Rectal smooth muscle tissue (tissue), 1 donor: ENCODE measurements around the gene CMTM6.

ENCODE experiments used
- H3K27ac ChIP-seq: one replicate; pipeline ENCODE4 v1.7.0; 2013; ENCODE audit warnings: low read depth, low read length, inconsistent platforms
- H3K27me3 ChIP-seq: one replicate; pipeline ENCODE4 v1.7.0; 2013; ENCODE audit warnings: low read length; ENCODE audit not compliant: control insufficient read depth, insufficient read depth
- H3K36me3 ChIP-seq: one replicate; pipeline ENCODE4 v1.7.0; 2013; ENCODE audit warnings: low read length; ENCODE audit not compliant: control insufficient read depth, insufficient read depth
- H3K4me1 ChIP-seq: one replicate; pipeline ENCODE4 v1.7.0; 2013; ENCODE audit warnings: low read length; ENCODE audit not compliant: control insufficient read depth, insufficient read depth
- H3K4me3 ChIP-seq: one replicate; pipeline ENCODE4 v1.7.0; 2013; ENCODE audit warnings: low read length
- H3K9ac ChIP-seq: one replicate; pipeline ENCODE4 v1.7.0; 2013; ENCODE audit warnings: low read length

Gene CMTM6

GRCh38 chr3:32495609-32496008 is 7.0 kb downstream of the CMTM6 start:
- no peak overlapping the region for H3K4me3 ChIP-seq
- no peak overlapping the region for H3K27ac ChIP-seq
- no peaks in the 10 kb centered on the region for H3K27me3 ChIP-seq
- no peak overlapping the region for H3K9ac ChIP-seq
- H3K36me3 ChIP-seq = no peaks in the 10 kb centered on the region
- H3K4me1 ChIP-seq = no peaks in the 10 kb centered on the region

- Histone ChIP-seq H3K4me1 (no peaks in the 10 kb centered on the region), H3K36me3 (no peaks in the 10 kb centered on the region), H3K27me3 (no peaks in the 10 kb centered on the region), H3K27ac (no peak overlapping the region), H3K9ac (no peak overlapping the region), H3K4me3 (no peak overlapping the region)
These were observed 7.6 kb downstream of the CMTM6 start for GRCh38 chr3:32495085-32495484.

GRCh38 chr3:32493437-32494414 is 8.9 kb downstream of the CMTM6 start:
- Histone ChIP-seq H3K4me3 (no peak overlapping the region), H3K9ac (no peak overlapping the region), H3K27me3 (no peaks in the 10 kb centered on the region), H3K36me3 (no peaks in the 10 kb centered on the region), H3K27ac (no peak overlapping the region), H3K4me1 (no peaks in the 10 kb centered on the region)

GRCh38 chr3:32492684-32493436 is 9.8 kb downstream of the CMTM6 start:
- H3K27me3 ChIP-seq = no peaks in the 10 kb centered on the region
- H3K27ac ChIP-seq = no peak overlapping the region
- H3K36me3 ChIP-seq = no peaks in the 10 kb centered on the region
- no peak overlapping the region for H3K9ac ChIP-seq
- H3K4me3 ChIP-seq = no peak overlapping the region
- H3K4me1 ChIP-seq = no peaks in the 10 kb centered on the region

GRCh38 chr3:32488474-32489008 is 14.1 kb downstream of the CMTM6 start:
- no peaks in the 10 kb centered on the region for H3K27me3 ChIP-seq
- no peaks in the 10 kb centered on the region for H3K4me1 ChIP-seq
- H3K27ac ChIP-seq = no peak overlapping the region
- H3K4me3 ChIP-seq = no peak overlapping the region
- peaks cover 11% of the 10 kb centered on the region for H3K36me3 ChIP-seq
- no peak overlapping the region for H3K9ac ChIP-seq

GRCh38 chr3:32487781-32488473 is 14.7 kb downstream of the CMTM6 start:
- H3K9ac ChIP-seq = no peak overlapping the region
- no peaks in the 10 kb centered on the region for H3K27me3 ChIP-seq
- no peak overlapping the region for H3K27ac ChIP-seq
- H3K36me3 ChIP-seq = peaks cover 11% of the 10 kb centered on the region
- no peak overlapping the region for H3K4me3 ChIP-seq
- no peaks in the 10 kb centered on the region for H3K4me1 ChIP-seq

- Histone ChIP-seq H3K9ac (no peak overlapping the region), H3K4me1 (no peaks in the 10 kb centered on the region), H3K4me3 (no peak overlapping the region), H3K27ac (no peak overlapping the region), H3K27me3 (no peaks in the 10 kb centered on the region), H3K36me3 (peaks cover 11% of the 10 kb centered on the region)
These were observed 18.2 kb downstream of the CMTM6 start for GRCh38 chr3:32484436-32484835.

- Histone ChIP-seq H3K9ac (no peak overlapping the region), H3K27ac (no peak overlapping the region), H3K36me3 (peaks cover 11% of the 10 kb centered on the region), H3K4me3 (no peak overlapping the region), H3K27me3 (no peaks in the 10 kb centered on the region), H3K4me1 (no peaks in the 10 kb centered on the region)
These were observed 18.9 kb downstream of the CMTM6 start for GRCh38 chr3:32483772-32484171.

- no peak overlapping the region for H3K4me3 ChIP-seq
- H3K27me3 ChIP-seq = no peaks in the 10 kb centered on the region
- no peaks in the 10 kb centered on the region for H3K4me1 ChIP-seq
- no peak overlapping the region for H3K27ac ChIP-seq
- H3K36me3 ChIP-seq = peaks cover 11% of the 10 kb centered on the region
- no peak overlapping the region for H3K9ac ChIP-seq
These were observed 20.0 kb downstream of the CMTM6 start for GRCh38 chr3:32482693-32483092.

GRCh38 chr3:32481791-32482631 is 20.6 kb downstream of the CMTM6 start:
- H3K4me3 ChIP-seq = no peak overlapping the region
- no peaks in the 10 kb centered on the region for H3K27me3 ChIP-seq
- no peak overlapping the region for H3K27ac ChIP-seq
- no peak overlapping the region for H3K9ac ChIP-seq
- peaks cover 6% of the 10 kb centered on the region for H3K36me3 ChIP-seq
- no peaks in the 10 kb centered on the region for H3K4me1 ChIP-seq

- no peak overlapping the region for H3K27ac ChIP-seq
- no peaks in the 10 kb centered on the region for H3K27me3 ChIP-seq
- no peak overlapping the region for H3K9ac ChIP-seq
- peaks cover 2% of the 10 kb centered on the region for H3K36me3 ChIP-seq
- no peak overlapping the region for H3K4me3 ChIP-seq
- H3K4me1 ChIP-seq = no peaks in the 10 kb centered on the region
These were observed 22.0 kb downstream of the CMTM6 start for GRCh38 chr3:32480604-32481003.
